HepG2 (cell line): Measurements from ENCODE around the gene TXNDC2. TPM values are rescaled to one million over a fixed set of nuclear protein-coding genes. Genes with fewer than 3 reads are reported as not detected.

Experiments used
- ATAC-seq: fragments of 200-7000 bp; cut with Tn5 transposase; 3 replicates; pipeline ENCODE4 v1.9.1; 2020; ENCODE audit warnings: mild to moderate bottlenecking, moderate library complexity
- BruUV-seq: library from RNA; stranded (reverse); fragments of 400-500 nt; replicated peaks from 2 replicates; lab custom pipeline; 2021; lab: Mats Ljungman, UMichigan
- CTCF ChIA-PET: fragments of 300-600 bp; formaldehyde crosslinking; extraction: SDS; loops from one replicate; lab custom pipeline; 2021; ENCODE audit warnings: low total read pairs, inconsistent platforms, low intra/inter-chr PET ratio; lab: Yijun Ruan, JAX
- POLR2A ChIA-PET: fragments of 350-600 bp; sonication (Branson Sonifier 250); formaldehyde crosslinking; loops from one replicate; lab custom pipeline; 2020; ENCODE audit warnings: antibody characterized with exemption, inconsistent platforms; lab: Yijun Ruan, JAX
- DNase-seq: peaks from one replicate; pipeline ENCODE4 v3.0.0-alpha.2; 2015; ENCODE audit warnings: low spot score
- FAIRE-seq: peaks from 3 replicates; lab custom pipeline; 2011; peaks lifted over from hg19 to GRCh38; lab: Jason Lieb, UNC
- H2AFZ ChIP-seq: one replicate; pipeline ENCODE4 v1.6.1; 2011; ENCODE audit warnings: low read length, inconsistent platforms
- H3K27ac ChIP-seq: fragments of 300-600 bp; 3 replicates; pipeline ENCODE4 v1.8.0; 2011; ENCODE audit warnings: mixed run types, mild to moderate bottlenecking, mixed read lengths, low read length, inconsistent platforms; ENCODE audit not compliant: insufficient read depth; ENCODE audit errors: extremely low read length
- H3K27me3 ChIP-seq, 2 experiments: fragments of 200-600 bp in 1 of 2; 2 replicates in 1 of 2; 3 replicates in 1 of 2; pipeline versions ENCODE4 v1.6.0 to v1.8.0; 2011; ENCODE audit warnings: low read length in 2 of 2, mild to moderate bottlenecking in 2 of 2, moderate library complexity in 2 of 2, inconsistent platforms in 1 of 2; ENCODE audit not compliant: insufficient read depth in 2 of 2, control insufficient read depth in 1 of 2
- H3K36me3 ChIP-seq, 2 experiments: fragments of 200-600 bp in 1 of 2; replicated peaks in 1 of 2; 2 replicates in 1 of 2; 3 replicates in 1 of 2; pipeline versions ENCODE4 v1.5.1 to v1.8.0; 2011; ENCODE audit warnings: low read length in 2 of 2, inconsistent platforms in 1 of 2; ENCODE audit not compliant: insufficient read depth in 2 of 2, control insufficient read depth in 1 of 2
- H3K4me1 ChIP-seq: 2 replicates; pipeline ENCODE4 v1.5.1; 2012; ENCODE audit warnings: low read length, inconsistent platforms; ENCODE audit not compliant: insufficient read depth
- H3K4me2 ChIP-seq: 2 replicates; pipeline ENCODE4 v1.6.0; 2011; ENCODE audit warnings: low read depth, low read length, inconsistent platforms
- H3K4me3 ChIP-seq, 3 experiments: fragments of 200-600 bp in 1 of 3; sonication (generic), shearing (Covaris generic) in 1 of 3; replicated peaks in 1 of 3; 2 replicates each; pipeline ENCODE4 v1.5.1; 2011 to 2016; ENCODE audit warnings: low read length in 3 of 3, inconsistent platforms in 2 of 3, low read depth in 2 of 3, mild to moderate bottlenecking in 2 of 3, control low read depth in 1 of 3, mixed read lengths in 1 of 3; ENCODE audit not compliant: insufficient read depth in 1 of 3
- H3K79me2 ChIP-seq: one replicate; pipeline ENCODE4 v1.6.1; 2011; ENCODE audit warnings: low read length, inconsistent platforms; ENCODE audit not compliant: insufficient read depth
- H3K9ac ChIP-seq: 2 replicates; pipeline ENCODE4 v1.6.0; 2011; ENCODE audit warnings: mild to moderate bottlenecking, low read depth, low read length, inconsistent platforms; ENCODE audit not compliant: insufficient read depth
- H3K9me3 ChIP-seq: 2 replicates; pipeline ENCODE4 v1.5.1; 2012; ENCODE audit warnings: mild to moderate bottlenecking, low read length
- H4K20me1 ChIP-seq: 2 replicates; pipeline ENCODE4 v1.6.0; 2011; ENCODE audit warnings: inconsistent platforms, mild to moderate bottlenecking, low read length, moderate library complexity; ENCODE audit not compliant: insufficient read depth
- FOXA1 ChIP-seq, 2 experiments: fragments of 450-650 bp in 1 of 2; sonication (generic) in 1 of 2; formaldehyde crosslinking in 1 of 2; IDR thresholded peaks; 2 replicates each; pipeline versions ENCODE4 v1.4.0 to v1.6.1; 2016 to 2020; ENCODE audit warnings: missing genetic modification reagents in 1 of 2
- KAT2B ChIP-seq: fragments of 150-350 bp; IDR thresholded peaks from 2 replicates; pipeline ENCODE4 v1.6.1; 2014; ENCODE audit warnings: low read depth, low read length, borderline replicate concordance
- PTBP1 ChIP-seq: fragments of 200-400 bp; formaldehyde crosslinking; IDR thresholded peaks from 2 replicates; pipeline ENCODE4 v1.6.1; 2018; ENCODE audit warnings: low read length, low read depth; ENCODE audit not compliant: poor library complexity, severe bottlenecking
- SAFB2 ChIP-seq: sonication (generic); formaldehyde crosslinking; IDR thresholded peaks from 2 replicates; pipeline ENCODE4 v1.5.1; 2020; ENCODE audit warnings: missing genetic modification reagents, low read depth, mild to moderate bottlenecking, borderline replicate concordance
- SMC3 ChIP-seq: IDR thresholded peaks from 2 replicates; pipeline ENCODE4 v1.6.1; 2011; ENCODE audit warnings: low read length, improper control_type of control experiment
- SOX13 ChIP-seq, 3 experiments: fragments of 450-650 bp in 1 of 3; sonication (generic) in 1 of 3; formaldehyde crosslinking in 1 of 3; IDR thresholded peaks in 2 of 3; conservative IDR thresholded peaks in 1 of 3; 2 replicates each; pipeline versions ENCODE4 v1.5.0 to v1.6.1; 2016 to 2020; ENCODE audit warnings: antibody characterized with exemption in 1 of 3, mild to moderate bottlenecking in 1 of 3, missing compliant biosample characterization in 1 of 3, missing genetic modification reagents in 1 of 3, moderate library complexity in 1 of 3
- ZBTB8A ChIP-seq: sonication (generic); formaldehyde crosslinking; IDR thresholded peaks from 2 replicates; pipeline ENCODE4 v1.4.0; 2020; ENCODE audit warnings: mild to moderate bottlenecking, low read depth, missing genetic modification reagents, borderline replicate concordance
- ZNF136 ChIP-seq: sonication (generic); formaldehyde crosslinking; IDR thresholded peaks from 2 replicates; pipeline ENCODE4 v1.8.1; 2022; ENCODE audit warnings: low read depth, mild to moderate bottlenecking, moderate library complexity, missing genetic modification reagents
- ZNF326 ChIP-seq: sonication (generic); formaldehyde crosslinking; IDR thresholded peaks from 2 replicates; pipeline ENCODE4 v1.4.0; 2020; ENCODE audit warnings: missing genetic modification reagents, borderline replicate concordance
- ZNF670 ChIP-seq: sonication (generic); formaldehyde crosslinking; IDR thresholded peaks from 2 replicates; pipeline ENCODE4 v1.8.0; 2022; ENCODE audit warnings: mild to moderate bottlenecking, missing genetic modification reagents, borderline replicate concordance
- ZNF781 ChIP-seq: sonication (generic); formaldehyde crosslinking; IDR thresholded peaks from 2 replicates; pipeline ENCODE4 v1.5.1; 2020; ENCODE audit warnings: borderline replicate concordance, mild to moderate bottlenecking, missing genetic modification reagents; ENCODE audit errors: not compliant biosample characterization
- WGBS: methylation state at CpG from one replicate; pipeline ENCODE4 v1.1.6; 2017; ENCODE audit warnings: low lambda C conversion rate; 5-methylcytosine and 5-hydroxymethylcytosine counted together
- in situ Hi-C: cut with HindIII; loops from 2 replicates; pipeline ENCODE4 v1.10.0; 2017; ENCODE audit warnings: low pct_unique_long_range_greater_than_20kb; ENCODE audit not compliant: extremely low pct_ligation_motif_present
- intact Hi-C: fragments of 100-400 bp; cut with micrococcal nuclease; formaldehyde crosslinking; loops from one replicate; pipeline ENCODE4 v1.10.0; 2022; ENCODE audit not compliant: unreplicated experiment
- polyA plus RNA-seq, 8 experiments: library from polyadenylated mRNA; depleted of rRNA in 3 of 8; stranded (reverse) in 7 of 8; unstranded in 1 of 8; fragments of >200 nt; fragmentation: Illumina TruSeq in 4 of 8; extraction: Trizol in 4 of 8; gene quantifications; 2 replicates each; pipeline versions ENCODE4 v1.2.1 to v1.2.3, GENCODE V29; 2011 to 2016; ENCODE audit warnings: low read depth in 4 of 8, missing spikeins in 1 of 8, mixed read lengths in 1 of 8; ENCODE audit not compliant: insufficient read depth in 1 of 8
- total RNA-seq, 5 experiments: library from RNA; depleted of rRNA; stranded (reverse); fragments of >200 nt; fragmentation: Illumina TruSeq; extraction: Trizol; gene quantifications; 2 replicates each; pipeline ENCODE4 v1.2.3, GENCODE V29; 2016; ENCODE audit warnings: low read depth in 1 of 5
- TF ChIP-seq, protein P1 (sequence below): sonication (generic); formaldehyde crosslinking; IDR thresholded peaks from 2 replicates; pipeline ENCODE4 v1.5.1; 2020; ENCODE audit warnings: mild to moderate bottlenecking, missing genetic modification reagents, moderate library complexity
- TF ChIP-seq, protein P2 (sequence below): sonication (generic); formaldehyde crosslinking; IDR thresholded peaks from 2 replicates; pipeline ENCODE4 v1.8.0; 2022; ENCODE audit warnings: mild to moderate bottlenecking, missing genetic modification reagents; ENCODE audit not compliant: insufficient replicate concordance

The TXNDC2 gene
- total and polyA plus RNA-seq, 2 of the 13 experiments (the other 11 are each of a cell fraction or from before 2014, with no cell fraction given) = not detected

DNA sequence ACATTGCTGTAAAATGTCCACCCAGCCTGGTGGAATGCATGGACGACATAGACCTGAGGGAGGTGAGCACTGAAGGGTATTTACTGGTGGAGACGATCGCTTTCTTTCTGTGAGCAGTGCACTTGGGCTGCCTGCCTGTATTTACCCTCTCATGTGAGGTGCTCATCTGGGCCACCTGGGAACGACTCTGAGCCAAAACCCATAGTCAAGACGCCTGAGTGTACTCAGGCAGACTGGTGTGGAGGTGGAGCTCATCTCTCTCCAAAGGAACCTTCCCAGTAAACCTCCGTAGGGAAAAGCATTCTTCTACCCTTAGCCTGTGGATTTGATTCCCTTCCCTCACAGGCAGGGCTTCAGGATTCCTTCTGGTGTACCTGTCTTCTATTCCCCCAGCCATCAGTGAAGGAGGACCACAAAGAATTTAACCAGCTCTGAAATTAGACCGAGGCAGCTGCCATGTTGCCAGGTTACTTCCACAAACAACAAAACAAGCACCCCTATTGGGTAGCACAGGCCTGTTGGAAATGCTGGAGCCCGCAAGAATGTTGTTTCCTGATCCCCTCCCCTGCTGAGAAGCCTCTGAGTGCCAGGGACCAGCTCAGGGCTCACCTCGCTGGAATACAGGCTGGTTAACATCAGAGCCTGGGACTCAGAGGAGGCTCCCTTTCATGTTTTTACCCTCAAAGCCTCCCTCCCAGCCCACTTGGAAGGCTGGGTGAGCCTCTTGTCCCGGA lies 47.5 kb upstream of the TXNDC2 start:
- H3K9me3 ChIP-seq = no peaks in the 10 kb centered on the region
- H3K9ac ChIP-seq = no peak overlapping the region
- in situ Hi-C loops = no loop called here
- H3K79me2 ChIP-seq = no peaks in the 10 kb centered on the region
- H3K27ac ChIP-seq = no peak overlapping the region
- DNase-seq = no peak
- intact Hi-C loops = no loop called here
- FAIRE-seq = no peak
- H4K20me1 ChIP-seq = no peaks in the 10 kb centered on the region
- no peaks in the 10 kb centered on the region for H3K4me1 ChIP-seq
- no TSS peak for BruUV-seq
- H3K36me3 ChIP-seq = no peaks in the 10 kb centered on the region
- ATAC-seq = peak; percentile 64
- H3K27me3 ChIP-seq = peaks cover 0 to 9% of the 10 kb centered on the region in 2 experiments; a peak in 3 of 5 replicates
- H3K4me2 ChIP-seq = no peak overlapping the region
- no peak overlapping the region for H3K4me3 ChIP-seq
- 43% methylated on average over 4 of the region's 10 CpGs for WGBS
- ChIA-PET CTCF (no interaction called here), POLR2A (no interaction called here)
- no peak overlapping the region for H2AFZ ChIP-seq
- TF ChIP-seq, protein P1, sequence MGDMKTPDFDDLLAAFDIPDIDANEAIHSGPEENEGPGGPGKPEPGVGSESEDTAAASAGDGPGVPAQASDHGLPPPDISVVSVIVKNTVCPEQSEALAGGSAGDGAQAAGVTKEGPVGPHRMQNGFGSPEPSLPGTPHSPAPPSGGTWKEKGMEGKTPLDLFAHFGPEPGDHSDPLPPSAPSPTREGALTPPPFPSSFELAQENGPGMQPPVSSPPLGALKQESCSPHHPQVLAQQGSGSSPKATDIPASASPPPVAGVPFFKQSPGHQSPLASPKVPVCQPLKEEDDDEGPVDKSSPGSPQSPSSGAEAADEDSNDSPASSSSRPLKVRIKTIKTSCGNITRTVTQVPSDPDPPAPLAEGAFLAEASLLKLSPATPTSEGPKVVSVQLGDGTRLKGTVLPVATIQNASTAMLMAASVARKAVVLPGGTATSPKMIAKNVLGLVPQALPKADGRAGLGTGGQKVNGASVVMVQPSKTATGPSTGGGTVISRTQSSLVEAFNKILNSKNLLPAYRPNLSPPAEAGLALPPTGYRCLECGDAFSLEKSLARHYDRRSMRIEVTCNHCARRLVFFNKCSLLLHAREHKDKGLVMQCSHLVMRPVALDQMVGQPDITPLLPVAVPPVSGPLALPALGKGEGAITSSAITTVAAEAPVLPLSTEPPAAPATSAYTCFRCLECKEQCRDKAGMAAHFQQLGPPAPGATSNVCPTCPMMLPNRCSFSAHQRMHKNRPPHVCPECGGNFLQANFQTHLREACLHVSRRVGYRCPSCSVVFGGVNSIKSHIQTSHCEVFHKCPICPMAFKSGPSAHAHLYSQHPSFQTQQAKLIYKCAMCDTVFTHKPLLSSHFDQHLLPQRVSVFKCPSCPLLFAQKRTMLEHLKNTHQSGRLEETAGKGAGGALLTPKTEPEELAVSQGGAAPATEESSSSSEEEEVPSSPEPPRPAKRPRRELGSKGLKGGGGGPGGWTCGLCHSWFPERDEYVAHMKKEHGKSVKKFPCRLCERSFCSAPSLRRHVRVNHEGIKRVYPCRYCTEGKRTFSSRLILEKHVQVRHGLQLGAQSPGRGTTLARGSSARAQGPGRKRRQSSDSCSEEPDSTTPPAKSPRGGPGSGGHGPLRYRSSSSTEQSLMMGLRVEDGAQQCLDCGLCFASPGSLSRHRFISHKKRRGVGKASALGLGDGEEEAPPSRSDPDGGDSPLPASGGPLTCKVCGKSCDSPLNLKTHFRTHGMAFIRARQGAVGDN (CRISPR knock-in tag) = no peak
- TF ChIP-seq ZNF326 (CRISPR knock-in tag) = no peak
- TF ChIP-seq PTBP1 = no peak
- TF ChIP-seq SMC3 = no peak
- no peak for TF ChIP-seq SOX13 (IDR thresholded peaks at IDR 0.05)
- no peak for TF ChIP-seq SOX13 (CRISPR knock-in tag; conservative IDR thresholded peaks at IDR 0.05 in 1 of 2, IDR thresholded peaks at IDR 0.05 in 1 of 2)
- TF ChIP-seq ZBTB8A (CRISPR knock-in tag) = no peak
- no peak for TF ChIP-seq SAFB2 (CRISPR knock-in tag)
- no peak for TF ChIP-seq ZNF136 (CRISPR knock-in tag)
- no peak for TF ChIP-seq KAT2B
- TF ChIP-seq ZNF781 = no peak
- no peak for TF ChIP-seq ZNF670 (CRISPR knock-in tag)
- no peak for TF ChIP-seq FOXA1 (IDR thresholded peaks at IDR 0.05)
- no peak for TF ChIP-seq FOXA1 (CRISPR knock-in tag; IDR thresholded peaks at IDR 0.05)
- TF ChIP-seq, protein P2, sequence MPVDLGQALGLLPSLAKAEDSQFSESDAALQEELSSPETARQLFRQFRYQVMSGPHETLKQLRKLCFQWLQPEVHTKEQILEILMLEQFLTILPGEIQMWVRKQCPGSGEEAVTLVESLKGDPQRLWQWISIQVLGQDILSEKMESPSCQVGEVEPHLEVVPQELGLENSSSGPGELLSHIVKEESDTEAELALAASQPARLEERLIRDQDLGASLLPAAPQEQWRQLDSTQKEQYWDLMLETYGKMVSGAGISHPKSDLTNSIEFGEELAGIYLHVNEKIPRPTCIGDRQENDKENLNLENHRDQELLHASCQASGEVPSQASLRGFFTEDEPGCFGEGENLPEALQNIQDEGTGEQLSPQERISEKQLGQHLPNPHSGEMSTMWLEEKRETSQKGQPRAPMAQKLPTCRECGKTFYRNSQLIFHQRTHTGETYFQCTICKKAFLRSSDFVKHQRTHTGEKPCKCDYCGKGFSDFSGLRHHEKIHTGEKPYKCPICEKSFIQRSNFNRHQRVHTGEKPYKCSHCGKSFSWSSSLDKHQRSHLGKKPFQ (CRISPR knock-in tag) = no peak
